ENCODE results near the gene GAS6.

GAS6 gene

DNA sequence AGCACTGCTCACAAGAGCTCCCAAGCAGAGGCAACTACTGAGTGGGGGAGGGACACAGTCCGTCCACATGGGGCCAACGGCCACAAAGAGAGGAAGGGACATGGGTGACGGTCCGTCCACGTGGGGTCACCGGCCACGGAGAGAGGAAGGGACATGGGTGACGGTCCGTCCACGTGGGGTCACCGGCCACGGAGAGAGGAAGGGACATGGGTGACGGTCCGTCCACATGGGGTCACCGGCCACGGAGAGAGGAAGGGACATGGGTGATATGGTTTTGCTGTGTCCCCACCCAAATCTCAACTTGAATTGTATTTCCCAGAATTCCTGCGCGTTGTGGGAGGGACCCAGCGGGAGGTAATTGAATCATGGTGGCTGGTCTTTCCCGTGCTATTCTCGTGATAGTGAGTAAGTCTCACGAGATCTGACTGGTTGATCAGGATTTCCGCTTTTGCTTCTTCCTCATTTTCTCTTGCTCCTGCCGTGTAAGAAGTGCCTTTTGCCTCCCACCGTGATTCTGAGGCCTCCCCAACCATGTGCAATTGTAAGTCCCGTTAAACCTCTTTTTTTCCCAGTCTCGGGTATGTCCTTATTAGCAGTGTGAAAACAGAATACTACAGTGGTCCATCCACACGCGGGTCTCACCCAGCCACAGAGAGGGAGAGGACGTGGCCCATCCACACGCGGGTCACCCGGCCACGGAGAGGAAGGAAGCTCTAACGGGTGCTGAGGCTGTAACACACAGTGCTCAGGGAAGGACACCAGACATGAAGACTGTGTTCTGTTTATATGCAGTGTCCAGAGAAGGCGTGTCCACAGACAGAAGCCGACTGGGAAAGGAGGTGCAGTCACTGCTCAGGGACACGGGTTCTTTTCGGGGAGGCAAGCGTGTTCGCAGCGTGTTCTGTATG lies 48.5 kb downstream of the GAS6 start:
- H3K27ac ChIP-seq, result no peak overlapping the region
- peaks cover 4% of the 10 kb centered on the region for H3K9me3 ChIP-seq (ENCODE audit: severe bottlenecking)
- H3K27me3 ChIP-seq (ENCODE audit: insufficient read depth, low read depth, severe bottlenecking), result no peaks in the 10 kb centered on the region
- no peak overlapping the region for H3K4me3 ChIP-seq (ENCODE audit: low read depth, low read length)
- TF ChIP-seq, protein P1, sequence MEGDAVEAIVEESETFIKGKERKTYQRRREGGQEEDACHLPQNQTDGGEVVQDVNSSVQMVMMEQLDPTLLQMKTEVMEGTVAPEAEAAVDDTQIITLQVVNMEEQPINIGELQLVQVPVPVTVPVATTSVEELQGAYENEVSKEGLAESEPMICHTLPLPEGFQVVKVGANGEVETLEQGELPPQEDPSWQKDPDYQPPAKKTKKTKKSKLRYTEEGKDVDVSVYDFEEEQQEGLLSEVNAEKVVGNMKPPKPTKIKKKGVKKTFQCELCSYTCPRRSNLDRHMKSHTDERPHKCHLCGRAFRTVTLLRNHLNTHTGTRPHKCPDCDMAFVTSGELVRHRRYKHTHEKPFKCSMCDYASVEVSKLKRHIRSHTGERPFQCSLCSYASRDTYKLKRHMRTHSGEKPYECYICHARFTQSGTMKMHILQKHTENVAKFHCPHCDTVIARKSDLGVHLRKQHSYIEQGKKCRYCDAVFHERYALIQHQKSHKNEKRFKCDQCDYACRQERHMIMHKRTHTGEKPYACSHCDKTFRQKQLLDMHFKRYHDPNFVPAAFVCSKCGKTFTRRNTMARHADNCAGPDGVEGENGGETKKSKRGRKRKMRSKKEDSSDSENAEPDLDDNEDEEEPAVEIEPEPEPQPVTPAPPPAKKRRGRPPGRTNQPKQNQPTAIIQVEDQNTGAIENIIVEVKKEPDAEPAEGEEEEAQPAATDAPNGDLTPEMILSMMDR (IDR thresholded peaks at IDR 0.05; ENCODE audit: low read depth, low read length), result no peak
- H3K36me3 ChIP-seq, result peaks cover 8% of the 10 kb centered on the region
- no peak for DNase-seq

DNA sequence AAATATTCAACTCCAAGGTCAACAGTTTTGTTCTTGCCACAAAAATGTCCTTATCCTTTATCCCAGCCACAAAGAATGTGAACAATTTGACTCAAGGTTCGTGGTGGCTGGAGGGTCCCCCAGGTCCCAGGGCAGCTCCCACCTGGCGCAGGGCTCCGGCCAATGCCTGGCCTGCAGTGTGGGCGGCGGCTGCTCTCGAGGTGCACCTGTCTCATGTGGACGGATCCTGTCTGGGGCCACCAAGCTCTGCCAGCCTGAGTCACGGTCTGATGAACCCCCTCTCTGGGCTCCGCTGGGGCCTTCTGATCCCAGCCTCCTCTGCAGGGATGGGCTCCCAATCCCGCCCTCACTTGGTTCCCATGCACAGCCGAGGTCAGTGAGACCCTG lies 49.4 kb downstream of the GAS6 start:
- Histone ChIP-seq H3K9me3 (ENCODE audit: severe bottlenecking) (peaks cover 12% of the 10 kb centered on the region), H3K4me3 (ENCODE audit: low read depth, low read length) (no peak overlapping the region), H3K36me3 (no peaks in the 10 kb centered on the region; the same call in 1 of the 2 replicates), H3K27ac (no peak overlapping the region), H3K27me3 (ENCODE audit: insufficient read depth, low read depth, severe bottlenecking) (no peaks in the 10 kb centered on the region)
- no peak for DNase-seq
- TF ChIP-seq, protein P1 (IDR thresholded peaks at IDR 0.05; ENCODE audit: low read depth, low read length), result no peak

DNA sequence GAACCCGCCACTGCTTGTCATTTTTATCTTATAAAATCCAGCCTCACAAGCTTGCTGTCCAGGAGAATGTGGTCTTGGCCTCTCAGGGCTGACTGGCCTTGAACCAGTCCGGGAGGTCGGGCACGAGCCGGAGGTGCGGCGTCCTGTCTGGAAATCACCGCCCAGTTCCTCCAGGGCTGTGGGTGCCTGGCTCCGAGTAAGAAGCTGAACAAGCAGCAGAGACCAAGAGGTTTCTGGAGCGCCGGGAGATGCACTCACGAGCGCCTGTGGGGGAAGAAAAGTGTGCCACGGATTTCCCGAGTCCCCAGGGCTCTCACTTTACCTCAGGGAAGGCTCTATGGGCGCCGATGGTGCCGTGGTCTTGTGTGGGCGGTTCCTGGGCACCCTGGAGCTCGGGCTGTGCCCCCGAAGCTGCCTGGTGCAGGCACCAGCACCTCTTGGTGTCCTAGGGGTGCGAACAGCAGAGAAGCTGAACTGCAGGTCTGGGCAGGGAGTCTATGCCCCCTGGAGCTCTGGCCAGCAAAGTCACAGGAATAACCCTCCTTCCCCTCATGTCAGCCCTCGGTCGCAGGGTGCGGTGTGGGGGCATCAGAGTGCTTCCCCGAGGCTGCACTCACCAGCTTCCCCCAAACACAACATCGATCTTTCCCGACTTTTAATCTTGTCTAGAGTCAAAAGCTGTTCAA lies 50.0 kb downstream of the GAS6 start:
- no peaks in the 10 kb centered on the region for H3K27me3 ChIP-seq (ENCODE audit: insufficient read depth, low read depth, severe bottlenecking)
- H3K9me3 ChIP-seq (ENCODE audit: severe bottlenecking), result peaks cover 13% of the 10 kb centered on the region
- H3K36me3 ChIP-seq, result no peaks in the 10 kb centered on the region; the same call in 1 of the 2 replicates
- no peak for DNase-seq
- H3K4me3 ChIP-seq (ENCODE audit: low read depth, low read length), result no peak overlapping the region
- TF ChIP-seq, protein P1 (IDR thresholded peaks at IDR 0.05; ENCODE audit: low read depth, low read length), result no peak
- no peak overlapping the region for H3K27ac ChIP-seq

DNA sequence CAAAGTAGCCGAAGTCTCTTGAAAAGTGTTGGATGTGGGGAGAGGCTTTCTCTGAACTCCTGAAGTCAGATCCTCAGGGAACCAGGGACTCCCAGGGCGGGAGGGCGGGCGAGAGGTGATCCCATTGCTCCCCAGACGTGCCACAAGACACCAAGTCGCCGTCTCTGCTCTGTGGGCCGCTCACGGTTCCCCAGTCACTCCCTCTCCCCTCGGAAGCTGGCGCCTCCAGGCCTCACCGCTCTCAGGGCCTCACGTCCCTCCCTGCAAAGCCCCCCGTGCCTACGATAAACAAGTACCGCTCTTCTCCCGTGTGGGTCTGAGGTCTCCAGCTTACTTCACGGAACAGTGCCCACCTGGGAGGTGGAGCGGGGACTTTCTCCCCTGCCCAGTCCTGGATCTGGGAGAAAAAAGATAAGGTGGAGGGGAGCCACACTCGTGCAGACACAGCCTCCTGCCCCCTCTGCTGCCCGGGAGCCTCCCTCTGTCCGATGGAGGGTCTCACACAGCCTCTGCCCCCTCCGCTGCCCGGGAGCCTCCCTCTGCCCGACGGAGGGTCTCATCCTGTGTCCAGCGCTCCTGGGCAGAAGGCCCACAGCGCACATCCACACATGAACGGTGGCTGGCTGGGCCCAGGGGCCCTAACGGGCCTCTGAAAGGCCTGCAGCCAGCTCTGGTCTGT lies 50.7 kb downstream of the GAS6 start:
- TF ChIP-seq, protein P1 (IDR thresholded peaks at IDR 0.05; ENCODE audit: low read depth, low read length), result no peak
- Histone ChIP-seq H3K9me3 (ENCODE audit: severe bottlenecking) (peaks cover 20% of the 10 kb centered on the region), H3K27me3 (ENCODE audit: insufficient read depth, low read depth, severe bottlenecking) (no peaks in the 10 kb centered on the region), H3K27ac (no peak overlapping the region), H3K36me3 (no peaks in the 10 kb centered on the region; the same call in 1 of the 2 replicates), H3K4me3 (ENCODE audit: low read depth, low read length) (no peak overlapping the region)
- DNase-seq, result no peak

DNA sequence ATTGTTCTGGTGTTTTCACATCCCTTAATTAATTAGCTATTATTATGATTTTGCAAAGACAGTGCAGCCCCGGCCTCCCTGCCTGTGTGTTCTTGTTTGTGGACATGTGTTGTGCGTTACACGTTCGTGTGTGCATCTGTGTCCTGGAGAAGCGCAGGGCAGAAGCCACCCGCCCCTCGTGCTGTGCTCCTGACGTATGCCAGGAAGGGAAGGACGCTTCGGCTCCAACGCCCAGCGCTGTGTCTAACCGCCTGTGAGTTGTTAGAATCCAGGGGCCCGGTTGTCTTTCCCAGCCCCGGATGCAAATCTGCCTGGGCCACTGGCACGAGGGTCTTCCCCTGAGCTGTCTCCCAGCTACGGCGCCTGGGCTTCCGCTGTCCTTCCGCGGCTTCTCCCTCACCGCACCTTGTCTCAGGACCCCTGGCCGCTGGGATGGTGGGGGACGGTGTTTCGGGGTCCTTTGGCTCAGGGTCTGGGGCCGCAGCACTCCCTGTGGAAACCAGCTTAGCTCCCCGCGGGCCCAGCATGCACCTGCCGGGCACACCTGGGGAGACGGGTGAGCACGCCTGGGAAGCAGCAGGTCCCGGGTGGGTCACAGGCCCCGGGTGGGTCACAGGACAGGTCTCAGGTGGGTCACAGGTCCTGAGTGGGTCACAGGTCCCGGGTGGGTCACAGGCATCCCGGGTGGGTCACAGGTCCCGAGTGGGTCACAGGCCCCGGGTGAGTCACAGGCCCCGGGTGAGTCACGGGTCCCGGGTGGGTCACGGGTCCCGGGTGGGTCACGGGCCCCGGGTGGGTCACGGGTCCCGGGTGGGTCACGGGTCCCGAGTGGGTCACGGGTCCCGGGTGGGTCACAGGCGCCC lies 51.5 kb downstream of the GAS6 start:
- TF ChIP-seq, protein P1 (IDR thresholded peaks at IDR 0.05; ENCODE audit: low read depth, low read length), result no peak
- Histone ChIP-seq H3K36me3 (no peaks in the 10 kb centered on the region; the same call in 1 of the 2 replicates), H3K27me3 (ENCODE audit: insufficient read depth, low read depth, severe bottlenecking) (no peaks in the 10 kb centered on the region), H3K4me3 (ENCODE audit: low read depth, low read length) (no peak overlapping the region), H3K9me3 (ENCODE audit: severe bottlenecking) (peaks cover 26% of the 10 kb centered on the region), H3K27ac (no peak overlapping the region)
- DNase-seq, result no peak

All from WERI-Rb-1 (cell line).